Erythroblast (primary cell): ENCODE measurements around the gene PLA2R1.

Experiments
- GATA1 ChIP-seq: IDR thresholded peaks from 2 replicates; pipeline ENCODE4 v1.6.1; 2011; ENCODE audit warnings: low read depth, mild to moderate bottlenecking, control low read depth, low read length, moderate library complexity
- POLR2A ChIP-seq: IDR thresholded peaks from 2 replicates; pipeline ENCODE4 v1.6.1; 2011; ENCODE audit warnings: mild to moderate bottlenecking, low read length

DNA sequence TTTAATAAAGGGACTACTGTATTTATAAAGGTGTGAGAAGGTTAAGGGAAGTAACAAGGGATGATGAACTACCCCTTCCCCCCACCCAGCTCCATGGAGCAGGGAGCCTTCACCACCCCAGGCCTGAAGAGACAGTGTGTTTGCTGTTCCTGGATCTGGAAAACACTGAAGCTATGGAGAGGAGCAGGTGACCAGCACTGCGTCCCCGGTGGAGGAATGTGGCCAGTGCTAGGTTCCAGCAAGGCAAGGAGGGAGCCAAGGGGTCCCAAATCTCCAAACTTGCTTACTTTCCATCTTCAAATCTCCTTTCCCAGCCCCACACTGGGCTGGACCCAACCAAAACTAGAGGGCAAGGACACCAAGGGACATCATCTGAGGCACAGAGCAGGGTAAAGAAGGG lies 135.7 kb downstream of the PLA2R1 start:
- TF ChIP-seq POLR2A (no peak), GATA1 (no peak)
